ENCODE data around the gene EPHA2.

The EPHA2 gene

GRCh38 chr1:16191309-16191708, 35.4 kb upstream of the EPHA2 start:
- TF ChIP-seq CTCF (IDR thresholded peaks at IDR 0.05; ENCODE audit: borderline replicate concordance, insufficient read depth, low read depth, low read length), result no peak
- H3K4me3 ChIP-seq (ENCODE audit: low read depth, low read length), result no peak overlapping the region

GRCh38 chr1:16189921-16190621, 34.2 kb upstream of the EPHA2 start:
- H3K4me3 ChIP-seq (ENCODE audit: low read depth, low read length), result no peak overlapping the region
- TF ChIP-seq CTCF (IDR thresholded peaks at IDR 0.05; ENCODE audit: borderline replicate concordance, insufficient read depth, low read depth, low read length), result no peak

GRCh38 chr1:16189003-16189402, 33.1 kb upstream of the EPHA2 start:
- TF ChIP-seq CTCF (IDR thresholded peaks at IDR 0.05; ENCODE audit: borderline replicate concordance, insufficient read depth, low read depth, low read length), result no peak

GRCh38 chr1:16187748-16188401, 32.0 kb upstream of the EPHA2 start:
- TF ChIP-seq CTCF (IDR thresholded peaks at IDR 0.05; ENCODE audit: borderline replicate concordance, insufficient read depth, low read depth, low read length), result peak; percentile 94
- H3K4me3 ChIP-seq (ENCODE audit: low read depth, low read length), result no peak overlapping the region

More at GRCh38 chr1:16189003-16189402, 33.1 kb upstream of the EPHA2 start:
- H3K4me3 ChIP-seq (ENCODE audit: low read depth, low read length), result no peak overlapping the region

- TF ChIP-seq CTCF (IDR thresholded peaks at IDR 0.05; ENCODE audit: borderline replicate concordance, insufficient read depth, low read depth, low read length), result no peak
- H3K4me3 ChIP-seq (ENCODE audit: low read depth, low read length), result no peak overlapping the region
These were observed 30.9 kb upstream of the EPHA2 start for GRCh38 chr1:16186655-16187235.

DNA sequence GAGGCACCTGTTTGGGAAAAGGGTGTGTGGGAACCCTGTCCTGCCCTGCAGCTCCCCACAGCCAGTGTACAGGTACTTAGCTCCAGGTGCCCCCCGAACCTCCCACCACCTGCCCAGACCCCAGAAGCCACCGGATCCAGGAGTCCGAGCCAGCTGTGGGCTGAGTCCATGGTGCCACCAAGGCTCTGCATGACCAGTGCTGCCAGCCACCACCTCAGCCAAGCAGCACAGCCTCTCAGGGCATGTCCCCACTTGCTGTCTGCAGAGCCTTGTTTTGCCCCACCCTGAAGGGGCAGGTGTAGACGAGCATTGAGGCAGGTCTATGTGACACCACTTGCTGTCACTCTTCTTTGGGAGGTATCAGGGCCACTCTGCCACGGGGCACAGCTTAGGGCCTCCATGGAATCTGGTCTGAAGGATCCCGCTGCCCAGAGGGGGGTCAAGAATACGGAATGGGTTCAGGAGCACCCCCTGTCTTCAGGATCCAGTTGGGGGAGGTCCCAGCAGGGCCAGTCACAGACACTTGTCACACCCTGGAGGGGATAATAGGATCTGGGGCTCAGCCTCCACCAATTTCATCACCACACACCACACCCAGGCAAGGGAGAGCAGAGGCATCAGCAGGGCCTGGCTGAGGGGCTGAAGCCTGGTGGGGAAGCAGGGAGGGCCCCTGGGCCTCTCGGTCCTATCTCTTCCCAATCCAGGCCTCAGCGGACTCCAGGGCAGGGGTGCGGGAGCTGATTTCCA, 28.9 kb upstream of the EPHA2 start:
- no peak overlapping the region for H3K4me3 ChIP-seq (ENCODE audit: low read depth, low read length)
- no peak for TF ChIP-seq CTCF (IDR thresholded peaks at IDR 0.05; ENCODE audit: borderline replicate concordance, insufficient read depth, low read depth, low read length)

All from GM12875 (cell line).